ENCODE data around the gene LPAR6.

Gene LPAR6

DNA sequence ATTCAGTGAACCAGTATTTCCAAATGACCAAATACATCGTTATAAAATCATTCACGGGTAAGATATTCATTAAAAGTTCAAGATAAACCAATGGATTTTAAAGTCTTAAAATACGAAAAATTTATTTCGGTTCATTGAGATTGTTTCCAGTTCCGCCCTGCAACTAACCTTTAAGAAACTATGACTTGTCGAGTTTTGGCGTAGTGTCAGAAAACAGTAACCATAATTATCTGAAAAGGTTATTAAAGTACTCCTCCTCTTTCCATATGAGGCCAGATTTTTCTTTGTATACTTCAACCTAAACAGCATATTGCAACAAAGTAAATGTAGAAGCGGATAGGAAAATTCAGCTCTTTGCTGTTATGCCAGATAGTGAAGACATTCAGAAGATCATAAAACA lies 26.1 kb downstream of the LPAR6 start:
- Histone ChIP-seq H3K9me3 (ENCODE audit: low read length) (no peaks in the 10 kb centered on the region), H3K4me3 (ENCODE audit: low read length) (no peak overlapping the region), H3K4me1 (ENCODE audit: insufficient read depth, low read length) (no peaks in the 10 kb centered on the region), H2AFZ (ENCODE audit: low read depth, low read length) (no peak overlapping the region), H3K27me3 (ENCODE audit: insufficient read depth, low read length) (no peaks in the 10 kb centered on the region), H3K36me3 (ENCODE audit: insufficient read depth, low read length) (peaks cover 11% of the 10 kb centered on the region)

DNA sequence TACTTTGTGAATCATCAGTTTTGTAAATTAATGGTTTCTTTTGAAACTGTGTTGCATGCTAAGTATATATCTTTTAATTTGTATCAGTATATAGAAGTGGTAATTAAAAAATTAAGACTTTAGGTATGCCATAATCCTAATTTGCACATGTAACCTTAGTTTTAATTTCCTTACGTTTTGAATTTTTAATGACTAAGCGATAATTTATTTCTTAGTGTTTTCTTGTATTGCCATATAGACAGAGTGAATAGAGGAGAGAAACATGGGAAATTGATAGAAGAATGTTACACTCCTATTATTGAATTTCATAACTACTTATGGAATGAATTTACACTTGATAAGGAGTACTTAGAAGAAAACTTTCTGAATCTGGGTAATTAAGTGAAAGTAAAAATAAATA lies 29.5 kb downstream of the LPAR6 start:
- no peaks in the 10 kb centered on the region for H3K27me3 ChIP-seq (ENCODE audit: insufficient read depth, low read length)

DNA sequence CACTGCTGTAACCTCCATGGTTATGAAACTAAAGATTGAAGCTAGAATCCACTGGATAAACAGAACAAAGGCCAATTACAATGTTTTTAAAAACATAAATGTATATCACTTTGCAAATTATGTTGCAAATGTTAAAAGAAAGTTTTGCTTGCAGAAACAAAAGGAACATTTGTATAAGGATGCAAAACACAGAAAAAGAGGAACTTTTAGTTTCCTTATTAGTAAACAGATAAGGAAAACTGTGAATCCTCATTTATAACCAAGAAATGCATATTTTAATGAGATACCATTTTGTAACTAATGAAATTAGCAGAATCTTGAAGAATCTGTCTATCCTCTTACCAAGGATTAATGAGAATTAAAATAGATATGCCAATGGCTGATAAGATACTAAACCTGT lies 32.3 kb downstream of the LPAR6 start:
- no peak overlapping the region for H3K4me3 ChIP-seq (ENCODE audit: low read length)
- H3K36me3 ChIP-seq (ENCODE audit: insufficient read depth, low read length), result peaks cover 29% of the 10 kb centered on the region
- no peaks in the 10 kb centered on the region for H3K4me1 ChIP-seq (ENCODE audit: insufficient read depth, low read length)
- H3K27me3 ChIP-seq (ENCODE audit: insufficient read depth, low read length), result no peaks in the 10 kb centered on the region
- H2AFZ ChIP-seq (ENCODE audit: low read depth, low read length), result no peak overlapping the region
- H3K9me3 ChIP-seq (ENCODE audit: low read length), result no peaks in the 10 kb centered on the region

More for the DNA sequence above, 29.5 kb downstream of the LPAR6 start:
- Histone ChIP-seq H3K9me3 (ENCODE audit: low read length) (no peaks in the 10 kb centered on the region), H3K36me3 (ENCODE audit: insufficient read depth, low read length) (peaks cover 19% of the 10 kb centered on the region), H3K4me3 (ENCODE audit: low read length) (no peak overlapping the region), H3K4me1 (ENCODE audit: insufficient read depth, low read length) (no peaks in the 10 kb centered on the region), H2AFZ (ENCODE audit: low read depth, low read length) (no peak overlapping the region)

DNA sequence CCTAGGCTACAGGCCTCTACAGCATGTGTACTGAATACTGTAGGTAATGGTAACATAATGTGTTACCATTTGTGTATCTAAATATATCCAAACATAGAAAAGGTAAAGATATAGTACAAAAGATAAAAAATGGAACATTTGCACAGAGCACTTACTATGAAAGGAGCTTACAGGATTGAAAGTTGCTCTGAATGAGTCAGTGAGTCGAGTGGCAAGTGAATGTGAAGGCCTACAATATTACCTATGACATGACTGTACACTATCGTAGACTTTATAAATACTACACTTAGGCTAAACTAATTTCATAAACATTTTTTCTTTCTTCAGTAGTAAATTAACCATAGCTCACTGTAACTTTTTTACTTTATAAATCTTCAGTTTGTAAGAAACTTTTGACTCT lies 35.1 kb downstream of the LPAR6 start:
- Histone ChIP-seq H2AFZ (ENCODE audit: low read depth, low read length) (no peak overlapping the region), H3K27me3 (ENCODE audit: insufficient read depth, low read length) (no peaks in the 10 kb centered on the region), H3K4me3 (ENCODE audit: low read length) (no peak overlapping the region), H3K9me3 (ENCODE audit: low read length) (no peaks in the 10 kb centered on the region), H3K4me1 (ENCODE audit: insufficient read depth, low read length) (no peaks in the 10 kb centered on the region), H3K36me3 (ENCODE audit: insufficient read depth, low read length) (peaks cover 28% of the 10 kb centered on the region)

DNA sequence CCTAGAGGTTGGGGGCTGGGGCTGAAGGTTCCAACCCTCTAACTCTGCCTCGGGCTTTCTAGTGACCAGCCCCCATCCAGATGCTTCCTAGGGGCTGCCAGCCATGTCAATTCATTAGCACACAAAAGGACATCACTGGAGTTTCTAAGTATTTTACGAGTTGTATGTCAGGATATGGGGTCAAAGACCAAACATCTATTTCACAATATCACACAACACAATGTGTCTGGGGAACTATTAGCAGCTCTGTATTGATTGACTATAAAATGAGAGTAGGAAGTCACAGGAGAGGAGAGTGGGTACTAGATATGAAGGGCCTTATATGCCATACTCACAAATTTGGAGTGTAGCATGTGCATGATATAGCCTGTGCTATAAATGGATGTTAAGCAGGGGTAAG lies 42.1 kb downstream of the LPAR6 start:
- no peaks in the 10 kb centered on the region for H3K4me1 ChIP-seq (ENCODE audit: insufficient read depth, low read length)
- H3K36me3 ChIP-seq (ENCODE audit: insufficient read depth, low read length), result peaks cover 24% of the 10 kb centered on the region
- H3K27me3 ChIP-seq (ENCODE audit: insufficient read depth, low read length), result no peaks in the 10 kb centered on the region
- H3K4me3 ChIP-seq (ENCODE audit: low read length), result no peak overlapping the region
- H2AFZ ChIP-seq (ENCODE audit: low read depth, low read length), result no peak overlapping the region
- H3K9me3 ChIP-seq (ENCODE audit: low read length), result no peaks in the 10 kb centered on the region

DNA sequence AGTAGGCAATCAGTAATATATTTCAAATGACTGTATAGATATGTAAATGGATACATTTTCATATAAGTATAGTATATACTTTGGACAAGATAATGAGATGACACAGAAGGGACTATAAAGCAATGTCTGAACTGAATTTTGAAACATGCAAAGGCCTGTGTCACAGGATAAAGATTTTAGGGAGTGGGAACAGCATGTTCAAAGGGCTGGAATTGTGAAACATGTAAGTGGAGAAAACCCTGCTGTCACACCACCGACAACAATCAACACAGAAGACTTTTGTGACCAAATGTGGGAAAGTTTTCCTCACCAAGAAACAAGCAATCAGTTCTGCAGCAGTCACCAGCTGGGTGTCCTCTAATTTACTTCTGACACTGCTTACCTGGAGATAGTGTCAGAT lies 42.9 kb downstream of the LPAR6 start:
- Histone ChIP-seq H3K27me3 (ENCODE audit: insufficient read depth, low read length) (no peaks in the 10 kb centered on the region), H3K36me3 (ENCODE audit: insufficient read depth, low read length) (peaks cover 21% of the 10 kb centered on the region), H3K4me3 (ENCODE audit: low read length) (no peak overlapping the region), H3K9me3 (ENCODE audit: low read length) (no peaks in the 10 kb centered on the region), H3K4me1 (ENCODE audit: insufficient read depth, low read length) (no peaks in the 10 kb centered on the region), H2AFZ (ENCODE audit: low read depth, low read length) (no peak overlapping the region)

Data from neuron (in vitro differentiated cells).